ENCODE measurements around the gene DPYD. TPM values are rescaled to one million over a fixed set of nuclear protein-coding genes. Genes with fewer than 3 reads are reported as not detected.

Gene DPYD
- total and polyA plus RNA-seq, 7 donors, result 6.0 to 56.1 (median 40.2) TPM

- Histone ChIP-seq H3K4me1 (peaks cover 0 to 3% (median under 1%) of the 10 kb centered on the region in 4 donors), H3K9me3 (peaks cover 0 to 5% (median 0%) of the 10 kb centered on the region in 4 donors), H3K4me3 (no peak overlapping the region), H3K27me3 (no peaks in the 10 kb centered on the region), H3K36me3 (no peaks in the 10 kb centered on the region), H3K27ac (no peak overlapping the region)
- 86 to 89% methylated on average over 7 of the region's 7 CpGs for WGBS, 2 donors
- intact Hi-C loops (cut with DNase I), result no loop called here
- TF ChIP-seq POLR2AphosphoS5 (IDR thresholded peaks at IDR 0.05) (no peak), CTCF (IDR thresholded peaks at IDR 0.05) (no peak), POLR2A (IDR thresholded peaks at IDR 0.05) (no peak)
- DNase-seq, result no peak
These were observed 876.6 kb downstream of the DPYD start for GRCh38 chr1:97044159-97044760.

GRCh38 chr1:97042551-97042950 lies 878.3 kb downstream of the DPYD start:
- intact Hi-C loops (cut with DNase I), result no loop called here
- WGBS, 2 donors, result 78 to 84% methylated on average over 1 of the region's 1 CpG
- TF ChIP-seq EP300 (IDR thresholded peaks at IDR 0.05), result no peak
- no peak for TF ChIP-seq POLR2A (IDR thresholded peaks at IDR 0.05)
- no peak for TF ChIP-seq CTCF (IDR thresholded peaks at IDR 0.05)
- no peak for TF ChIP-seq POLR2AphosphoS5 (IDR thresholded peaks at IDR 0.05)

GRCh38 chr1:97041026-97041425 lies 879.8 kb downstream of the DPYD start:
- Histone ChIP-seq H3K4me3 (no peak overlapping the region), H3K27me3 (no peaks in the 10 kb centered on the region), H3K4me1 (no peaks in the 10 kb centered on the region), H3K9me3 (peaks cover 0 to 5% (median 0%) of the 10 kb centered on the region in 4 donors), H3K36me3 (no peaks in the 10 kb centered on the region), H3K27ac (no peak overlapping the region)
- DNase-seq, result no peak
- WGBS, 2 donors, result 72 to 78% methylated on average over 2 of the region's 2 CpGs
- TF ChIP-seq POLR2A (IDR thresholded peaks at IDR 0.05), result no peak
- no peak for TF ChIP-seq EP300 (IDR thresholded peaks at IDR 0.05)
- TF ChIP-seq POLR2AphosphoS5 (IDR thresholded peaks at IDR 0.05), result no peak
- no peak for TF ChIP-seq CTCF (IDR thresholded peaks at IDR 0.05)
- intact Hi-C loops (cut with DNase I), result no loop called here

More at GRCh38 chr1:97042551-97042950, 878.3 kb downstream of the DPYD start:
- DNase-seq, result no peak
- Histone ChIP-seq H3K4me1 (peaks cover 0 to 3% (median 0%) of the 10 kb centered on the region in 4 donors), H3K27me3 (no peaks in the 10 kb centered on the region), H3K9me3 (peaks cover 0 to 5% (median 0%) of the 10 kb centered on the region in 4 donors), H3K36me3 (no peaks in the 10 kb centered on the region), H3K4me3 (no peak overlapping the region), H3K27ac (no peak overlapping the region)

- intact Hi-C loops (cut with DNase I), result no loop called here
- WGBS, 2 donors, result 82 to 83% methylated on average over 4 of the region's 4 CpGs
These were observed 882.4 kb downstream of the DPYD start for GRCh38 chr1:97038410-97038809.

More at GRCh38 chr1:97038410-97038809, 882.4 kb downstream of the DPYD start:
- TF ChIP-seq CTCF (IDR thresholded peaks at IDR 0.05) (no peak), POLR2AphosphoS5 (IDR thresholded peaks at IDR 0.05) (no peak), POLR2A (IDR thresholded peaks at IDR 0.05) (no peak), EP300 (IDR thresholded peaks at IDR 0.05) (no peak)
- H3K27ac ChIP-seq, result no peak overlapping the region
- H3K27me3 ChIP-seq, result no peaks in the 10 kb centered on the region
- H3K36me3 ChIP-seq, result no peaks in the 10 kb centered on the region
- H3K4me1 ChIP-seq, result no peaks in the 10 kb centered on the region
- H3K4me3 ChIP-seq, result no peak overlapping the region
- DNase-seq, result no peak
- H3K9me3 ChIP-seq, result peaks cover 0 to 5% (median 0%) of the 10 kb centered on the region in 4 donors

All from sigmoid colon (tissue), 7 donors.